ENCODE results near the gene VANGL1.

GRCh38 chr1:115652236-115652788 lies 10.5 kb downstream of the VANGL1 start:
- no peak for TF ChIP-seq CTCF (IDR thresholded peaks at IDR 0.05; ENCODE audit: low read length)
- TF ChIP-seq EZH2 (IDR thresholded peaks at IDR 0.05; ENCODE audit: borderline replicate concordance, low read length): no peak
